Fibroblast of the aortic adventitia (primary cell): Measurements from ENCODE around the gene MAN1B1. TPM values are rescaled to one million over a fixed set of nuclear protein-coding genes. Genes with fewer than 3 reads are reported as not detected.

ENCODE experiments used
- DNase-seq: peaks from one replicate; pipeline ENCODE4 v3.0.0-alpha.2; 2010; ENCODE audit warnings: low read depth
- H3K4me3 ChIP-seq: 2 replicates; pipeline ENCODE4 v1.5.1; 2011; ENCODE audit warnings: low read depth, mild to moderate bottlenecking, control low read depth, low read length, moderate library complexity
- total RNA-seq: library from RNA; depleted of rRNA; stranded (reverse); fragments of >200 nt; gene quantifications from 2 replicates; pipeline ENCODE4 v1.2.3, GENCODE V29; 2012; ENCODE audit warnings: low replicate concordance
- TF ChIP-seq, protein P1 (sequence below): IDR thresholded peaks from 2 replicates; pipeline ENCODE4 v1.5.1; 2011; ENCODE audit warnings: mild to moderate bottlenecking, low read length, control low read depth, inconsistent platforms; ENCODE audit not compliant: insufficient read depth

Gene MAN1B1
- total RNA-seq, 1 donor: 50.8 TPM

GRCh38 chr9:137088121-137088520, 1.3 kb downstream of the MAN1B1 start:
- no peak for DNase-seq
- TF ChIP-seq, protein P1, sequence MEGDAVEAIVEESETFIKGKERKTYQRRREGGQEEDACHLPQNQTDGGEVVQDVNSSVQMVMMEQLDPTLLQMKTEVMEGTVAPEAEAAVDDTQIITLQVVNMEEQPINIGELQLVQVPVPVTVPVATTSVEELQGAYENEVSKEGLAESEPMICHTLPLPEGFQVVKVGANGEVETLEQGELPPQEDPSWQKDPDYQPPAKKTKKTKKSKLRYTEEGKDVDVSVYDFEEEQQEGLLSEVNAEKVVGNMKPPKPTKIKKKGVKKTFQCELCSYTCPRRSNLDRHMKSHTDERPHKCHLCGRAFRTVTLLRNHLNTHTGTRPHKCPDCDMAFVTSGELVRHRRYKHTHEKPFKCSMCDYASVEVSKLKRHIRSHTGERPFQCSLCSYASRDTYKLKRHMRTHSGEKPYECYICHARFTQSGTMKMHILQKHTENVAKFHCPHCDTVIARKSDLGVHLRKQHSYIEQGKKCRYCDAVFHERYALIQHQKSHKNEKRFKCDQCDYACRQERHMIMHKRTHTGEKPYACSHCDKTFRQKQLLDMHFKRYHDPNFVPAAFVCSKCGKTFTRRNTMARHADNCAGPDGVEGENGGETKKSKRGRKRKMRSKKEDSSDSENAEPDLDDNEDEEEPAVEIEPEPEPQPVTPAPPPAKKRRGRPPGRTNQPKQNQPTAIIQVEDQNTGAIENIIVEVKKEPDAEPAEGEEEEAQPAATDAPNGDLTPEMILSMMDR: no peak
- H3K4me3 ChIP-seq: peak overlapping the region; percentile 76

- no peak overlapping the region for H3K4me3 ChIP-seq
- DNase-seq: no peak
- TF ChIP-seq, protein P1: no peak
Measured at GRCh38 chr9:137089232-137089947, 2.6 kb downstream of the MAN1B1 start.

- no peak for DNase-seq
Measured at GRCh38 chr9:137095664-137096517, 9.1 kb downstream of the MAN1B1 start.

GRCh38 chr9:137096785-137097546, 10.2 kb downstream of the MAN1B1 start:
- TF ChIP-seq, protein P1: no peak
- DNase-seq: no peak
- H3K4me3 ChIP-seq: no peak overlapping the region

More at GRCh38 chr9:137095664-137096517, 9.1 kb downstream of the MAN1B1 start:
- TF ChIP-seq, protein P1: no peak
- no peak overlapping the region for H3K4me3 ChIP-seq

- DNase-seq: no peak
- H3K4me3 ChIP-seq: no peak overlapping the region
- TF ChIP-seq, protein P1: no peak
Measured at GRCh38 chr9:137097761-137098462, 11.1 kb downstream of the MAN1B1 start.

DNA sequence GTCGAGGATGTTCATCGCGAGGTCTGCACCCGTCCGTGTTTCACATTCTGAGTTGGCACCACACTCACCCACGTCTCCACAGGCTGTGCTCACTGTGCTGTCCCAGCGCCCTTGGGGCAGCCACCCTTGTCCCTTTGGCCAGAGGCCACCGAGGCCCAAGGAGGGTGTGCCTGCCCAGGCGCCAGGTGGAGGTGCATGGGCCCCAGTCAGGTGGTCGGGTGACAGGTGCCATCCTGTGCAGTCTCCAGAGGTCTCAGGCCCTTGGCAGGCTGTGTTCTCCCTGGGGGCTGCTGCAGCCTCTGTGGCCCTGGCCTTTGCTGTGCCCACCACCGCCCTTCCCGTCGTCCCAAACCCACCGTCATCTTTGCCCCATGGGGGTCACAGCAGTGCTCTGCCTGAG, 12.4 kb downstream of the MAN1B1 start:
- no peak for DNase-seq
- H3K4me3 ChIP-seq: no peak overlapping the region
- TF ChIP-seq, protein P1: no peak
